DMS53 treated with DMSO at 0.1 percent for 48 hours (cell line): ENCODE measurements around the gene NSUN2.
"Not testable (repeated sequence)": the region's sequence is repeated elsewhere in the genome, so short reads cannot be mapped to it uniquely, and the experiment has no call there.

Source experiments
- DNase-seq: peaks from one replicate; lab custom pipeline; 2025; ENCODE audit not compliant: unreplicated experiment; lab: John Stamatoyannopoulos, UW

Gene NSUN2

DNA sequence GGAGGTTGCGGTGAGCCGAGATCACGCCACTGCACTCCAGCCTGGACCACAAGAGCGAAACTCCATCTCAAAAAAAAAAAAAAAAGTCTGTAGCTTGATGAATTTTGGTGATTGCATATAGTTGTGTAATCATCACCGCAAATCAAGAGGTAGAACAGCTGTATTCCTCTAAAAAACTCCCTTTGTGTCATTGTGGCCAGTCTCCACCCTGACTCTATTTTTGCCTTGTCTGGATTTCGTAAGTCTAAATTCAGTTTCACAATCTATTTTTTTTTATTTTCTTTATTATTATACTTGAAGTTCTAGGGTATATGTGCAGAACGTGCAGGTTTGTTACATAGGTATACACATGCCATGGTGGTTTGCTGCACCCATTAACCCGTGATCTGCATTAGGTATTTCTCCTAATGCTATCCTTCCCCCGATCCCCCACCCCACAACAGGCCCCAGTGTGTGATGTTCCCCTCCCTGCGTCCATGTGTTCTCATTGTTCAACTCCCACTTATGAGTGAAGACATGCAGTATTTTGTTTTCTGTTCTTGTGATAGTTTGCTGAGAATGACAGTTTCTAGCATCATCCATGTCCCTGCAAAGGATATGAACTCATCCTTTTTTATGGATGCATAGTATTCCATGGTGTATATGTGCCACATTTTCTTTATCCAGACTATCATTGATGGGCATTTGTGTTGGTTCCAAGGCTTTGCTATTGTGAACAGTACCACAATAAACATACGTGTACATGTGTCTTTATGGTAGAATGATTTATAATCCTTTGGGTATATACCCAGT is 12.9 kb upstream of the NSUN2 start:
- DNase-seq: not testable (repeated sequence)

DNA sequence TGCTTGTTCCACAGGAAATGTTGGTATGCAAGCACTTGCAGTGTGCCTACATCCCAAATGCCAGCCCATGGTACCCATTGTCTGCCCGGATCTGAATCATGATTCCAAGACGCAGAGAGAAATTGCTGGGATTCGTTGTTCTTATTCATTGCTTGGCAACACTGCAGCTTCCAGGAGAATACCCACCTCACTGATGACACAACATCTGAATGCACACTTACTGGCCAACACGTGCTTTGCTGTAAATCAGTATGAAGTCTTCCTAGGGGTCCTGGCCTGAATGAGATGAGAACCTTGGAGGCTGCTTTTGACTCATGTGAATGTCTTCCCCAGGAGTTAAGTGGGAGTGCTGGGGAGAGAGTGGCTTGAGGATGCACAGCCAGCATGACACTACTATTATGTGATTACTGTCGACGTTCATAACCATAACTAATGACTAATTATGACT is 12.0 kb upstream of the NSUN2 start:
- no peak for DNase-seq

DNA sequence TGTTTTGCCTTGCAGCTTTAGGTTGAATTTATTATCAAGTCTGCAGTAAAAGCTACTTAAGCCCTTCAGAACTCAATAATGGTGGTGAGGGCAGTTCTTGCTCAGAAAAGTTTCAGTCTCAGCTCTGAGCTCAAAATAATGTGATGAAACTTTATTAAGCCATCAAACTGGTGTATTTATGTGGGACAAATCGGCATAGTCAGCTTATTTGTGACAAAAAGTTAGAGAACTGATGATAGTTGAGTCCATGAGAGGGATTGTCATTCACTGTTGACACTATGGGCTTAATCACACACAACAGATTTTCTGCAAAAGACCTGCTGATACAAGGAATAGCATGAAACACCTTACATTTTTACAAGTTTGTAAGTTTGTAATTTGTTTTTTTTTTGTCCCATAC is 9.8 kb upstream of the NSUN2 start:
- DNase-seq: no peak

DNA sequence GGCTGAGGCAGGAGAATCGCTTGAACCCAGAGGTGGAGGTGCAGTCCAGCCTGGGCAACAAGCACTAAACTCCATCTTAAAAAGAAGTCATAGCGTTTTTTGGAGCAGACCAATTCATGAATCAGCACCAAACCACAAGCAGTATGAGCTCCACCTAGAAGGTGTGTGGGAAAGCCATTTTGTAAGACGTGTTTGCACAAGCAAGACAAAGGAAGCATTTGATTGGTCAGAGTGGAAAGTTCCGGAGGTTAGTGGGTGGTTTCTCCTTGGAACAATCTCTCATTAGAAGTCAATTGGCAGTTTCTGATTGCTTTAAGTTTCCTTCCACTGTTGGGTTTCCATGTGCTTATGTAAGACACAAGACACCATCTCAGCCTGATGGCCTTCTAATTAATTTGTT is 5.4 kb upstream of the NSUN2 start:
- no peak for DNase-seq

DNA sequence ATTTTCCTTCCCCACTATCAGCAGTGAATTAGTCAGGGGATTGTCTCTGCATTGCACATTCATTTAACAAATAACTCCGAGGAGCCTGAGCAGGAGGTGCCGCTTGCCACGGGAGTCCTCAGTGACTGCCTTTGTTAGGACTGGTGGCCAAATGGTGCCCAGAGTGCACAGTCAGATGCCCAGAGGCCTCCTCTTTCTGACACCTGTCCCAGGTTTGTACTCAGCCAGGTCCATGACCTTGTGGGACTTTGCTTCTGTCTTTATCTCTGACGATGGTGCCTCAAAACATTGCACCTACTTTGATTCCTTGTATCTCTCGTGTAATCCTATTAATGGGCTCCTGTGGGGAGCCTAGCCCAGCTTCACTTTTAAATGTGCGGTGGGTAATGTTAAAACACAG is 4.7 kb upstream of the NSUN2 start:
- no peak for DNase-seq

DNA sequence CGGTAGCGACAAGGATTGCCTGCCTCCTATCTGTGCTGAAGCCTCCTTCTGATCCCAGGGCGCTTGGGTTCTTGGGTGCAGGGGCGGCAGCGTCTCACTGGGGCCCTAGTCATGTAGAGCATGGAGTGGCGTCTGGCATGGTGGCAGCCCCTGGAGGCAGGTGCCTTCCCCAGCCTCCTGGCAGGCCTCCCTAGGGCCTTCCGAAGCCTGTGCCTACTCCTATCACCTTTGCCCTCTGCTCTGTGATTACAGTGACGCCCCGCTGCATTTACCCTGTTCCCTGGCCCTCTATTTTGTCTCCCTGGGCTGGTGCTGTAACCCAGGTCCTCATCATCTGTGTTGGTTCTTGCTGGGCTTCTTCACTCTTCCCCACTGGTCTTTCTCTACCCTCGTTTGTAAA is 4.2 kb upstream of the NSUN2 start:
- DNase-seq: no peak

DNA sequence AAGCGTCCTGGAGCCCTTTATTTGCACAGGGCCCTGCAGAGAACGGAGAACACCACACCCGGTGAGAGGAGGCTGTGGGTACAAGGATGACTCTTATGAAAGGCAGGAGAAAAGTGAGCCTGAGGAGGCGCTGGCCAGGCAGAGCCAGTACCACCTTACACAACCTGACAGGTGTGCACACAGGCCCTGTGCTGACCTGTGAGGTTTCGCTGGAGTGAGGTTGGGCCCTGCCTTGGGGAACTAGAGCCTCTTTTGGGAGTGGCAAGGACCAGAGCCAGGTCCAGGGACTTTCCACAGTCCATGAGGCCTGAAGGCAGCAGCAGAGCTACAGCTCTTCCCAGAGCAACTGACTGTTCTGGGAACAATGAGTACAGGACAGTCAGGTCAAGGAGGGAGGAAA is 3.4 kb upstream of the NSUN2 start:
- no peak for DNase-seq

DNA sequence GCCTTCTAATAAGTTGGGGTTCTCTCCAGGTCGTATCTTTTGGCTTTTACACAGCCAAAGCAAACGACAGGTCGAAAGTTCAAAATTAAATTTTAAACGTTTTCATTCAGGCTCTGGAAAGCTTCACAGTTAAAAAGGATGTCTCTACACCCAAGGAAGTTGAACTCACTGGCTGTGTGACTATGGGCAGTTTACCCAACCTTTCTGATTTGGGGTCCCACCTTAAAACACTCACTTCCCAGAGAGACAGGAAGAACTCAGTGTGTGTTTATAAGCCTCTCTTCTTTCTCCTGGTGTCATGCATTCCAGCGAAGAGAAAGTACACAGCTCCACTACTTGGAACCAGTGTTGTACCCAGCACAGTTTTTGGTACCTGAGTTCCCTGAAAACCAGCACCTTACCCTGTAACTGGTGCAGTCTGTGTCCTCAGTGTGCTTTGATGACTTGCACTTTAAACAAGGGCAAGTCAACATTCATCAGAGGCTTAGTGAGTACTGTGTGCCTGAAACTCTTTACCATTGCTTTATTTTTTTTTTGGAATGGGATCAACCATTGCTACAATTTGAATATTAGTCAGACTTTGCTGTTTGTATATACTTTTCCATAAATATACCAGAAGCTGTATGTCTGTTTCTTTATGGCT is 2.1 kb upstream of the NSUN2 start:
- no peak for DNase-seq

DNA sequence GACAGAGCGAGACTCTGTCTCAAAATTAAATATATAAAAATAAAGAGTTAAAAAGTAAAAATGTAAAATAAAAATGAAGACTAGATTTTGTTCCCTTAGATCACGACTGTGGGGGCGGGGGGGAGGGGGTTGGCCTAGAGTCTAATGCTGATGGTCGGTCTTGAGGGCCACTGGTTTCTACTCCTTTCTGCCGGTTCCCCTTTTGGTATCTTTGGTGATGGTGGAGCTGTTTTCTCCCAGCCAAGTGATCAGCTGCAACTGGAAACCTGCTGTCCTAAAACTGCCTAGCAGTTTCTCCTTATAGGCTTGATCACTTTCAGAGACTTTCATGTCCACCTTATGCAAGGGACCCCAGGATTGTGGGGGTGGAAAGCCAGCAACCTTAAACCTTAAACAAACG is 1.5 kb upstream of the NSUN2 start:
- no peak for DNase-seq

DNA sequence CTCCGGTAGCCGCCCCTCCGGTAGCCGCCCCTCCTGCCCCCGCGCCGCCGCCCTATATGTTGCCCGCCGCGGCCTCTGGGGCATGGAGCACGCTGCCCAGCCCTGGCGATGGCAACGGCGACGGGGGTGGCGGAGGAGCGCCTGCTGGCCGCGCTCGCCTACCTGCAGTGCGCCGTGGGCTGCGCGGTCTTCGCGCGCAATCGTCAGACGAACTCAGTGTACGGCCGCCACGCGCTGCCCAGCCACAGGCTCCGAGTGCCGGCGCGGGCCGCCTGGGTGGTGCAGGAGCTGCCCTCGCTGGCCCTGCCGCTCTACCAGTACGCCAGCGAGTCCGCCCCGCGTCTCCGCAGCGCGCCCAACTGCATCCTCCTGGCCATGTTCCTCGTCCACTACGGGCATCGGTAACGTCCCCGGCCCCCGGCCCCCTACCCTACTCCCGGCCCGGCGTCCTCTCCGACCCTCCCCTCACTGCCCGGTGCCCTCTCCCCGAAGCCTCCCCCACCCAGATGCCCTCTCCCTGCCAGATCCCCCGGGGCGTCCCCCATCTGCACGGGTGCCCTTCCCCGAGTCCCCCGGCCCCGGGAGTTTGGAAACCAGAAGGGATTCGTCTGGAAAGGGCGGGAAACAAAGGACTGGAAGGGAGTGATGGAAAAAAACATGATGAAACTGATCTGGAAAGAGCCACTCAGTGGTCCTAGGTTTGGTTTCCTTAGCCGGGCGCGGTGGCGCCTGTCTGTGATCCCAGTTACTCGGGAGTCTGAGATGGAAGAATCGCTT is 813 bp upstream of the NSUN2 start:
- DNase-seq: peak; percentile 15

DNA sequence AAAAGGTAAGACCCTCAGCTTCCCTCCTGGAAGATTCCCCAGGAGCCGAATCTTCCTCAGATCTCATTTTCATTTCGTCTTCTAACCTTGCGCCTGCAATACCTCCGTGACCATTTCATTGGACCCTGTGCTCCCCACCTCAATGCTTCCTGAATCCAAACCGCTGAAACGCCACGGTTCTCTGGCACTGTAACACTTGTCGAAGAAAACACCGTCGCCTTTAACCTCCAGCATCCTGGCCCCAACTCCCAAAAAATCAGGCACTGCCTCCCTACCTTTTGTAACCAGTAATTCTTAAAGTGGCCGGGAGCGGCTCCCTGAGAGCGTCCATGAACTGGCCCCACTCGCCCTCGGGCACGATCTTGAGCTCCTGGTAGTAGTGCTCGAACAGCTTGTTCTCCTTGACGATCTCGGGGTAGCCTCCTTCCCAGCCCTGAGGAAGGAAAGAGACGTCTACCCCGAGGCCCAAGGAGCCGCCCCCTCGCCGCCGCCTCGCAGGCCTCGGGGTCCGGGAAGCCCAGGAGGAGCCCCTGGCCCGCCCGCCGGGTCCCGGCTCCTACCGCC is 438 bp downstream of the NSUN2 start:
- DNase-seq: no peak

DNA sequence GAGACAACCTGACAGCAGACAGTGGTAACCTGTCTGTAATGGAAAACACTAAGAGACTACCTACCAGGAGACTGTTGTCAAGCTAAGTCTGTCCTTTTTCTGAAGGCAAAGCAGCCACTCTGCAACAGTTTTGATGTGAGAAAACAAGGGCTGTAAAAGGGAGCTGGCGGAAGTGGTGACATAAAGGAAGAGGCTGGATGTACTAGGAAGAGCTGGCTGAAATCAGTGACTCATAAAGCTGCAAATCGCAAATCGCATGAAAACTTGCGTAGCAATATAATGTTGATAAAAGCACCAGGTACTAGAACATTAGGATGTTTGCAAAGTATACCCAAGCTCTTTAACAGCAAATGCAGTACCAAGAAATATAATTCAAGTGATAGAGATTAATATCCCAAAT is 1.4 kb downstream of the NSUN2 start:
- no peak for DNase-seq

DNA sequence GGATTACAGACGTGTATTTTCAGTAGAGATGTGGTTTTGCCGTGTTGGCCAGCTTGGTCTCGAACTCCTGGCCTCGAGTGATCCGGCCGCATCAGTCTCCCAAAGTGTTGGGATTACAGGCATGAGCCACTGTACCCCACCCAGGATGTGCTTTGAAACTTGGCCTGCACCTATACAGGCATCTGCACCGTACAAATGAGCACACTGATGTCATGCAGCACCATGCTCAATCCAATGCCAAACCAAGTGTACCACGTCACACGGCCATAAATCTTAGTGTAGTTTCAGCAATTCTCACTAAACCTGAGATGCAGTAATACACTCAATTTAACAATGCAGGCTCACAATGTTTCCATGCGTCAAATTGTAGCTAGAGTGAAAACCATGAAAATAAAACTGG is 6.3 kb downstream of the NSUN2 start:
- no peak for DNase-seq

DNA sequence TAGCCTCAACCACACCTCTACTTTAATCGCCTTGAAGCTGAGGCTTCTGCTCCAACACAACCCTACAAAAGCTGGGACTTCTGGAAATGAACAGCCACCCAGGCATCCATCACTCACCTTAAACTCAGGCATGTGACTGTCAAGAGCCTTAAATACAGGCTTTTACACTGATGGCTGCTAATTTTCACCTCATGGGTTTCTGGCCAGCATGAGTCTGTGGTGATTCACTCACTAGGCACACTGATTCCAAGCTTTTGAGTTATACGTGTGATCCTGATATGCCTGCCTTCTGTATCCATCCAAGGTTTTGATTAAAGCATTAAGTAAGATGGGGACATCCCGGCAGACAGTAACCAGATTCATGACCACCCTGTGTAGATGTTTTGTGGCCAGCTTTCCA is 8.9 kb downstream of the NSUN2 start:
- no peak for DNase-seq

DNA sequence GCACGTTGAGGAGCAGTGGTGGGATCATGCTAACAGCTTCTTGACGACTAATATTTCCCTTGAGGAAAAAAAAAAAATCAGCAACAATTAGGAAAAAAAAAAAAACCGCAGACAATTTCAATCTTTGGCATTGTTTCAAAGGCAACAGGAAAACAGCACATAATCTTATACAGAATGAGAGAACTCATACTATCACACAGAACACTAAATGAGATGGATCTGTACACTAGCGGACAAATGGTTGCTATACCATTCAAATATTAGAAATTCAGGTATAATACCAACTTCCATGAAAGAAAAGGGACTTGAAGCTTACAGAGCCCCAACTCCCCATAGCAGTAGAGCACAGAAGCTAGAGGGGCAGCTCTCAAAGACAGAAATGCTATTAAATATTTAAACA is 9.6 kb downstream of the NSUN2 start:
- DNase-seq: no peak

DNA sequence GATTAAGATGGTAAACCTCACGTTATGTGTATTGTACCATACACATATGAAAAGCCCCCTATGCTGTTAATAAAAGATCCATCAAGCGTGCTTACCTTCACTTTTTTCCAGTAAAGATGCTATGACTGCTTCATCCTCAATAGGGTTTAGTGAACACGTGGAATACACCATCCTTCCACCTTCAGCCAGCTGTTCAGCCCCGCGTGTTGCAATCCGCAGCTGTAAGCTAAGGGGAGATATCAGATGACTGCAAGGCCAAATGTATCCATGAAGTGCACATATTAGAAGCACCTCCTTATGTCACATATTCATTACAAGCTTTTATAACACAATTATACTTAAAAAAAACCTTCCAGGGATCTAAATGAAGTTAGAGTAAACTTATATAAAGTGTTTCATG is 16.2 kb downstream of the NSUN2 start:
- no peak for DNase-seq

DNA sequence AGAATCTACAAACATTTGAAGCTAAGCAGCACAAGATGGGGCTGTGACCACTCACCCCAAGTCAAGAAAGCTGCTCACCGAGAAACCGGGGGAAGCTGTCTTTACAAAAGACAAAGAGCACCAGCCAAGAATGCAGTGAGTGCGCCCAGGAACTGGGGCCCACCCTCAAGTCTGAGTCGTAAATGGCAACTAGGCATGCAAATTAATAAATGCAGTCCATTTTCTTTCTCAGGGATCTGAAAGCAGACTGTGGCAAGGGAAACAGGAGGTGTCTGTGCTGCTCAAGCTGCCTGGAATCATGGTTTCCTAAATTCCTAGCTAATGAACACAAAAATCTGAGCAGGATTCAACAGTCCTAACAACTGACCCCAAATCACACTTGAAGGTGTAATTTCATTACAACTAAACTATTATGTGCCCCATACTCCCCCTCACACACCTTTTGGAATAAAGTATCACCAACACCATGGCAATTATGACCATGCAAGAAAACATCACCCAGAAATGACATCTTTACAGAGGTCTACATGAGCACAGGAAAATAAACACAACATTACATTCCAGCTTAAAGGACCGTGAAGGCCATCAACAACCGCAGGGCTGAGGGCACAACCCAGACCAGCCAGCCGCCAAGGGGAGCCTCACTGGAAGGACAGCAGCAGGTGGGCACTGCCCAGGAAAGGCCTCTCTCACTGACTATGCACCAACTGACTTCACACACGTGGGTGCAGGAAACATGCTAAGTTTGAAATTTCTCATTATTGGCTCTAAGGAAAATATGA is 17.6 kb downstream of the NSUN2 start:
- DNase-seq: no peak

DNA sequence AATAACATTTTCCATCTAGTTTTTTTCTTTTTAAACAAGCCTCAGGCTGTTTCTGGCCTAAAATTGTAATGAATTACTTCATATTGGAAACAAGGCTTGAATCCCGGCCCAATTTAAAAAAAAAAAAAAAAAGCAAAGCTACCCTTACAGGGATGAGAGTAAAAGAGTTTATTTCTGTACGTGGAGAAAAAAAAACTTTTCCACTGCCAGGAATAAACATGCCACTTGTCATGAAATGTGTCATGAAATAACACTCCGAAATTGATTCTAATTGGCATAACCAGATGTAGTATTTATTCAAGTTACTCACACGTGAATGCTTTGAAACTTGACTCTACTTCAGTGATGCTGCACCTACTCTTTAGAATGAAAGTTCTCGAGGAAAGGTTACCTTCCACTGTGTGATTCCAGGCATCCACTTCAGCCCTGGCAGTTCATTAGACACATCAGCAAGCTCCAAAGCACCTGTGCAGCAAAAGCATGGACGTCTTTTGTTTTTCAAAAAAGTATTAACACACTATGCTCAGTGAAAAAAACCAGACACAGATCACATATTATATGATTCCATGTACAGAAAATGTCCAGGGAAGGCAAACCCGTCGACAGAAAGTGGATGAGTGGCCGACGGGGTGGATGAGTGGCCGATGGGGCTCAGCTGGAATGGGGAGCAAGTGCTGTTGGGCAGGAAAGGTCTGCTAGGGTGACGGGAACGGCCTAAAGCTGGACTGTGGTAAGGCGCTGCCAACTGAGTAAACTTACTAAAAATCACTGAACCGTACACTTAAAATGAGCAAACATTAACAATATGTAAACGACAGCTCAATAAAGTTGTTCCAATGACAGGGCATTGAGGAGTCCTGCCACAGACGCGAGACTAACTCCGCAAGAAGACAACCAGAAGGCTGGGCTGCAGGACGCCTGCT is 21.2 kb downstream of the NSUN2 start:
- no peak for DNase-seq

DNA sequence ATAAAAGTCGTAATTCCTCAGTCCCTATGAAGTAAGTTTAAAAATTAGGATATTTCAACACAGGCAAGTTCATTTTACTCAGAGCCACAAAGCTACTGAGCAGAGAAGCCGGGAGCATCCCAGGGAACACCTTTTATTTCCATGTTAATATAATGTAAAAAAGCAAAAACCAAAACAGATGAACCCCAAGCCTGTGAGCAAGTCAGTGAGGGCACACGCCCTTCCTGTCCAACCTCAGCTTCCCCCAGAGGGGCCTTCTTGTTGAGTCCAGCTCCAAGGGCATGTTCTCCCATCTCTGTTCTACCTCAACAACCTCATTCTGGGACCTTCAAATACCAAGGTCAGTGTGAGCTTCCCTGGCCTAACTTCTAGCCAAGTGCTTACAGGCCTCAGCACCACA is 24.8 kb downstream of the NSUN2 start:
- no peak for DNase-seq

DNA sequence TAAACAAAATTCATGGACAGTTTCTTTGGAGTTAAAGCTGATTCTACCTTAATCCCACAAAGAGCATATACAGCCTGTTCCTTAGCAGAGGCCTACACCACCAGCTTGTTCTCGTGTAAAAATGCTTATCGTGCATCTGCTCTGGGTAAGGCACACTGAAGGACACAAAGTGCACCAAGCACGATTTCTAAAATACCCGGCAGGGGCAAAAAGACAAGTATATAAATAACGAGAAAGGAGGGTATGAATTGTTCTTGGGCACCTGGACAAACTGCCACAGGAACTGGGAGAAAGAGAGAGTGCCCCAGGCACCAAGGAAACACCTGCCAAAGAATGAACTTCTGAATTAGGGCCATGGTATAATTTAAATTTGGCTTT is 25.3 kb downstream of the NSUN2 start:
- DNase-seq: no peak
